T-helper 9 cell (primary cell): ENCODE results near the gene AMHR2.
A peak's percentile ranks its signal among the peaks of the same experiment; 100 is the strongest.
"Not testable (repeated sequence)": the region's sequence is repeated elsewhere in the genome, so short reads cannot be mapped to it uniquely, and the experiment has no call there.

Experiments
- DNase-seq: peaks from one replicate; pipeline ENCODE4 v3.0.0-alpha.2; 2020

The AMHR2 gene

GRCh38 chr12:53415752-53416389 lies 7.8 kb upstream of the AMHR2 start:
- not testable (repeated sequence) for DNase-seq

GRCh38 chr12:53417291-53417816 lies 6.3 kb upstream of the AMHR2 start:
- DNase-seq: not testable (repeated sequence)

GRCh38 chr12:53418221-53418620 lies 5.4 kb upstream of the AMHR2 start:
- DNase-seq: no peak

GRCh38 chr12:53419756-53420155 lies 3.9 kb upstream of the AMHR2 start:
- DNase-seq: no peak

- not testable (repeated sequence) for DNase-seq
Observed at GRCh38 chr12:53422247-53422646, 1.4 kb upstream of the AMHR2 start.

- DNase-seq: no peak
Observed at GRCh38 chr12:53424626-53425514, 1.2 kb downstream of the AMHR2 start.

GRCh38 chr12:53425515-53426150 lies 2.0 kb downstream of the AMHR2 start:
- no peak for DNase-seq

- no peak for DNase-seq
Observed at GRCh38 chr12:53427905-53428594, 4.4 kb downstream of the AMHR2 start.

GRCh38 chr12:53428741-53429140 lies 5.1 kb downstream of the AMHR2 start:
- no peak for DNase-seq

GRCh38 chr12:53430116-53430515 lies 6.5 kb downstream of the AMHR2 start:
- no peak for DNase-seq

GRCh38 chr12:53431187-53431586 lies 7.5 kb downstream of the AMHR2 start:
- DNase-seq: no peak

GRCh38 chr12:53435326-53435725 lies 11.7 kb downstream of the AMHR2 start:
- not testable (repeated sequence) for DNase-seq

GRCh38 chr12:53439582-53439981 lies 15.9 kb downstream of the AMHR2 start:
- DNase-seq: not testable (repeated sequence)

GRCh38 chr12:53441040-53441833 lies 17.6 kb downstream of the AMHR2 start, which contains the start of gene PRR13:
TSS of gene PRR13 (plus strand) at chr12:53441734. CDS start at chr12:53442715, 981 bp downstream.
- DNase-seq: peak; percentile 98

- DNase-seq: no peak
Observed at GRCh38 chr12:53443955-53444354, 20.3 kb downstream of the AMHR2 start.

- not testable (repeated sequence) for DNase-seq
Observed at GRCh38 chr12:53444593-53445325, 21.1 kb downstream of the AMHR2 start.

GRCh38 chr12:53450936-53451335 lies 27.3 kb downstream of the AMHR2 start:
- DNase-seq: no peak

GRCh38 chr12:53451661-53452158 lies 28.1 kb downstream of the AMHR2 start, which contains the start of gene PCBP2:
TSS of gene PCBP2 (plus strand) at chr12:53452102. CDS start at chr12:53454801, 2,699 bp downstream.
- DNase-seq: peak; percentile 94

- peak; percentile 67 for DNase-seq
Observed at GRCh38 chr12:53452159-53453077, 28.8 kb downstream of the AMHR2 start.
